TTC549 (cell line): ENCODE results near the gene TENT5C.
"Not testable (repeated sequence)": the region's sequence is repeated elsewhere in the genome, so short reads cannot be mapped to it uniquely, and the experiment has no call there.

Experiments
- FAIRE-seq: peaks from 2 replicates; lab custom pipeline; 2012; peaks lifted over from hg19 to GRCh38; lab: Jason Lieb, UNC

TENT5C gene

GRCh38 chr1:117605774-117606648, at the start of gene TENT5C:
Gene TENT5C (plus strand): TSS chr1:117606048. CDS start chr1:117622869, 16,821 bp downstream.
- FAIRE-seq = no peak

DNA sequence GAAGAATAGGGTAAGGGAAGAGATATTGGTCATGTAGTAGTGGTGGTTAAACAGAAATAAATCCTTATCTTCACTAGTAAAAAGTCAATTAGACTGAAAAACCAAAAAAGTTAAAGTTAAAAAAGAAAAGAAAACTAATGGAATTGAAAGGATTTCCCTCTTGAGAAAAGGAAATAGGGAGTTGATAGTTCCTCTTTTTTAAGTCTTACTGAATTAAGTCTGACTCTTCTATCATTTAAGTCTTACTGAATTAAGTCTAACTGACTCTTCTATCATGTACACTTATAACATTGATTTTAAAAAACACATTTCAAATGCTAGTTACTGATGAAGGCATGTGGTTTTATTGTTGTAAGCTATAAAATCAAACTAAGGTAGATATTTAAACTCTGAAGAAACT, 49.5 kb upstream of the TENT5C start:
- FAIRE-seq = no peak

GRCh38 chr1:117556976-117557375, 48.9 kb upstream of the TENT5C start:
- no peak for FAIRE-seq

GRCh38 chr1:117558451-117558850, 47.4 kb upstream of the TENT5C start:
- not testable (repeated sequence) for FAIRE-seq

- no peak for FAIRE-seq
Observed at GRCh38 chr1:117559139-117559538, 46.7 kb upstream of the TENT5C start.

- no peak for FAIRE-seq
Observed at GRCh38 chr1:117559985-117560384, 45.9 kb upstream of the TENT5C start.

- no peak for FAIRE-seq
Observed at GRCh38 chr1:117561071-117561470, 44.8 kb upstream of the TENT5C start.

GRCh38 chr1:117561551-117561950, 44.3 kb upstream of the TENT5C start:
- no peak for FAIRE-seq

DNA sequence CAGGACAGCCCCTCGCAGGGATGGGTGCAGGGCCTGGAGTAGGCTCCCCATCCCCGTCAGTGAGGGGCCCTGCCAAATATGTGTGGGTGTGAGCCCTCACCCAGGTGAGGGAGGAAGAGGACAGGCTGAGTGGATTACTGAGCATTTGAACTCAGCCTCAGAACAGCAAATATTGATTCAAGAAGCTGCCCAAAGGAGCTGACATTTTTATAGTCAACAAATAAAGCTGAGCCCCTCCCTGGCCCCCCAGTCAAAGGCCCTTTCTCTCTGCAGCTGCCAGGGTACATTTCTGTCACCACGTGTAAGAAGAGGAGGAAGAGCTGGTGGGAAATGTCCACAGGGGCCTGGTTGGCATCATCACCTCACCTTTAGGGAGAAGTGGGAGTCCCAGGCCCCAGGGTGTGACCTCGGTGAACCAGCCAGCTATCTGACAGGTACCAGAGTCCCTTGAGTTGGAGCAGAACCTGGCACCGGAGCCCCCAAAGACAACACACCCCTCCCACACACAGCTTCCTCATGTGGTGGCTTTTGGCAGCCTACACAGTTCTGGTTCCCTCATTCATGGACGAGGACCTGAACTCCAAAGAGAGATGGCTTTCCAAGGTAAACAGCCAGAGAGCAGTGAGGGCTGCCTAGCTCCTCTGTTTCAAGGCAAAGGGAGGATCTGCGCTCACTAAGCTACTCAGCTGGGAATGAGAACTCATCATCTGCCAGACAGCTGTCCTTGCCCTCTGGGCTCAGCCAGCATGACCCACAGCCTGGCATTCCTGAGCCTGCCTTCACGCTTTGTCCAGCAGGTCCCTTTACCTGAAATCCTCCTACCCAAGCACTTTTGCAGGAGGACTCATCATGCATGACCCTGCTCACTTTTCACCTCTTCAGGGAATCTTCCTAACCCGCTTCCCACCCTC, 43.0 kb upstream of the TENT5C start:
- FAIRE-seq = no peak

- FAIRE-seq = no peak
Observed at GRCh38 chr1:117563492-117563875, 42.4 kb upstream of the TENT5C start.

- no peak for FAIRE-seq
Observed at GRCh38 chr1:117564227-117565075, 41.4 kb upstream of the TENT5C start.

- FAIRE-seq = no peak
Observed at GRCh38 chr1:117565076-117565556, 40.7 kb upstream of the TENT5C start.

DNA sequence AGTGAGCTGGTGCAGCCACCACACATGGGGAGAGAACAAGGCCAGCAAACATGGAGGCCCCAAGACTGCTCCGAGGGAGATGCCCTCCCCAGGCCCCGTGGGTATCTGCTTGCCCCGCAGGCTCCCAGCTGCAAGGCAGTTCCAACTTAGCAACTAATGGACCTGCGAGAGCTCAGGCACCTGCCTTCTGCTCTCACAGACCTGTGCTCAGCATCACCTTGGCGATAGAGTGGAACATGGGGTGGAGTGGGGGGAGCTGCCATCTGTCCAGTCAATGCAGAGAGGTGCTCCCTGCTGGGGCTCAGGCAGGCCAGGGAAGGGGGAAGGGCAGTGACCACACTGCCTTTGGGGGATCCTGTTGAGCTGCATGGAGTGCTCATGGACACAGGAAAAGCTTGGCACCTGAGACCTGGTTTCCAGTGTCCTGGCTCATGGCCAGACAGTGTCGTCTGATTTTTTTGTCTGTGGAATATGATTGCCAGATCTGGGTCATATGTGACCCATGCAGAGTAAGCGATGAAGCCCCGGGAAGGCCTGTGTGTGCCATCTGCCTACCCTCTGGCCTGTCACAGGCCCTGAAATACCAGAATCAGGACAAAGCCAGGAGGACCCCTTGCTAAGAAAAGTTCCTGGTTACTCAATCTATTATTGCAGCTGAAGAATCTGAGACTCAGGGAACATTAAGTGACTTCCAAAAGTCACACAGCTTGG, 39.9 kb upstream of the TENT5C start:
- no peak for FAIRE-seq

- FAIRE-seq = no peak
Observed at GRCh38 chr1:117566556-117566955, 39.3 kb upstream of the TENT5C start.

DNA sequence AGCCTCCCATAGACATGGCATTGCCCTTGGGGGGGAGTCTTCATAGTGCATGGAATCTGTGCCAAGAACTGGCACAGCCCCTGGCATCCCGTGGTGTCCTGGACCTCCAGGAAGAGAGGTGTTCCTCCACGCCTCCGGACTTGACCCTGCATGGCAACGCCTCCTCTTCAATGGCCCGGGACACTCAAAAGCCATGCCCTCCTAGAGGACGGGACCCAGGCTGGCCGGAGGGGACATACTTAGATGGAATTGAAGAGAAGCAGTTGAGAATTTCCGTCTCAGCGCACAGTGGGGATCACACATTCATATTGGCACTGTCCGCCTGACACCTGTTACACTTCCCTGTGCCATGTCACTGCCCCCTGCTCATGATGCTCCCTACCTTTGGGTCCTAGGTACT, 38.4 kb upstream of the TENT5C start:
- FAIRE-seq = no peak

GRCh38 chr1:117567976-117568375, 37.9 kb upstream of the TENT5C start:
- FAIRE-seq = no peak

GRCh38 chr1:117568999-117569398, 36.8 kb upstream of the TENT5C start:
- FAIRE-seq = no peak

- no peak for FAIRE-seq
Observed at GRCh38 chr1:117569856-117570255, 36.0 kb upstream of the TENT5C start.

DNA sequence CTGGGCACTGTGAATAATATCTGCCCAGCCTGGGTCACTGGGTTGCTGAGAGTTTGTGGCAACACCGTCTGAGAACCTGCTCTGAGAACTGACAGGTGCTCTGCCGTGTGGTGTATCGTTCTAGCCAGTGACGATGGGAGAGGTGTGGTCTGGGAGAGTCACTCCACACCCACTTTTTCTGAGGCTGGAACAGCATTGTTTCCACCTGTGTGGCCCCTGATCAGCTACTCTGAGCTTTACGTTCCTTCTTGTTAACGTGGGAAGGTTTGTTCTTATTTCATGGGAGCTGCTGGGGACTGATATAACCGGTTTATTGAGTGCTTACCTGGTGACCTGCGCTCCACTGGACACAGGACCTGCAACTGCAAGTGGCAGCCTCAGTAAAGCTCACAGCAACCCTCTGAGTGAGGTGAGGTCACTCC, 34.8 kb upstream of the TENT5C start:
- no peak for FAIRE-seq

DNA sequence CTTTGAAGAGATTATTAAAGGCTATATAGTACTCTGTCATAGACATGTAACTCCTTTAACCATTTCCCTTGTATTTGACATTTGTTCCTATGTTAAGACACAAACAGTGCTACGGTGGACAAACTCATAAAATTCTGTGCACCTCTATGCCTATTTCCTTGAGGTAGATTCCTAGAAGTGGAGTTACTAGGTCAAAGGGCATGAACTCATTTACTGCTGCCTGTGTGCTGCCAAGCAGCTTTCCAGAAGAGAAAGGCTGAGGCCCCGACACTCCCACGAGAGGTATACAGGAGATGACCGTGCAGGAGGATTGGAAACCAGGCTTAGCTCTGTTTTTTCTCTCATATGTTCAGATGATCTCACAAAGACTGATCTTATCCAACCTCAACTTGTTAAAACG, 34.4 kb upstream of the TENT5C start:
- no peak for FAIRE-seq

- no peak for FAIRE-seq
Observed at GRCh38 chr1:117572546-117572945, 33.3 kb upstream of the TENT5C start.
